ENCODE measurements around the gene TRIM63. TPM values are rescaled to one million over a fixed set of nuclear protein-coding genes. Genes with fewer than 3 reads are reported as not detected.

The TRIM63 gene
- total and polyA plus RNA-seq, 2 of the 13 experiments (the other 11 are each of a cell fraction or from before 2014, with no cell fraction given), result not detected

- TF ChIP-seq REL (CRISPR knock-in tag; conservative IDR thresholded peaks at IDR 0.05) (0 out of 2 replicates have a peak, but pooled peaks have one; percentile 63), HNF4A (CRISPR knock-in tag; IDR thresholded peaks at IDR 0.05) (no peak), TFAP4 (IDR thresholded peaks at IDR 0.05; ENCODE audit: borderline replicate concordance, low read depth) (peak; percentile 51; the same call in 1 of the 2 replicates), POLR2A (IDR thresholded peaks at IDR 0.05; ENCODE audit: insufficient read depth in 1 of 2, low read depth in 2 of 2, low read length in 2 of 2) (peak; percentile 42 to 78; a peak in 3 of 4 replicates), ZNF556 (CRISPR knock-in tag; IDR thresholded peaks at IDR 0.05; ENCODE audit: borderline replicate concordance) (no peak), ZC3H4 (CRISPR knock-in tag; IDR thresholded peaks at IDR 0.05; ENCODE audit: borderline replicate concordance) (no peak), ZNF17 (CRISPR knock-in tag; IDR thresholded peaks at IDR 0.05) (peak; percentile 96), KMT2A (CRISPR knock-in tag; IDR thresholded peaks at IDR 0.05) (peak; percentile 58), MAZ (IDR thresholded peaks at IDR 0.05; ENCODE audit: borderline replicate concordance, low read depth, low read length) (no peak), MAZ (CRISPR knock-in tag; IDR thresholded peaks at IDR 0.05; ENCODE audit: low read depth) (no peak; the same call in 1 of the 2 replicates), ATF1 (CRISPR knock-in tag; IDR thresholded peaks at IDR 0.05) (no peak), ZNF792 (CRISPR knock-in tag; IDR thresholded peaks at IDR 0.05) (no peak), PHF20 (CRISPR knock-in tag; IDR thresholded peaks at IDR 0.05) (no peak), FLYWCH1 (CRISPR knock-in tag; IDR thresholded peaks at IDR 0.05) (no peak), TSC22D2 (CRISPR knock-in tag; IDR thresholded peaks at IDR 0.05; ENCODE audit: borderline replicate concordance) (no peak)
- TF ChIP-seq, protein P1, sequence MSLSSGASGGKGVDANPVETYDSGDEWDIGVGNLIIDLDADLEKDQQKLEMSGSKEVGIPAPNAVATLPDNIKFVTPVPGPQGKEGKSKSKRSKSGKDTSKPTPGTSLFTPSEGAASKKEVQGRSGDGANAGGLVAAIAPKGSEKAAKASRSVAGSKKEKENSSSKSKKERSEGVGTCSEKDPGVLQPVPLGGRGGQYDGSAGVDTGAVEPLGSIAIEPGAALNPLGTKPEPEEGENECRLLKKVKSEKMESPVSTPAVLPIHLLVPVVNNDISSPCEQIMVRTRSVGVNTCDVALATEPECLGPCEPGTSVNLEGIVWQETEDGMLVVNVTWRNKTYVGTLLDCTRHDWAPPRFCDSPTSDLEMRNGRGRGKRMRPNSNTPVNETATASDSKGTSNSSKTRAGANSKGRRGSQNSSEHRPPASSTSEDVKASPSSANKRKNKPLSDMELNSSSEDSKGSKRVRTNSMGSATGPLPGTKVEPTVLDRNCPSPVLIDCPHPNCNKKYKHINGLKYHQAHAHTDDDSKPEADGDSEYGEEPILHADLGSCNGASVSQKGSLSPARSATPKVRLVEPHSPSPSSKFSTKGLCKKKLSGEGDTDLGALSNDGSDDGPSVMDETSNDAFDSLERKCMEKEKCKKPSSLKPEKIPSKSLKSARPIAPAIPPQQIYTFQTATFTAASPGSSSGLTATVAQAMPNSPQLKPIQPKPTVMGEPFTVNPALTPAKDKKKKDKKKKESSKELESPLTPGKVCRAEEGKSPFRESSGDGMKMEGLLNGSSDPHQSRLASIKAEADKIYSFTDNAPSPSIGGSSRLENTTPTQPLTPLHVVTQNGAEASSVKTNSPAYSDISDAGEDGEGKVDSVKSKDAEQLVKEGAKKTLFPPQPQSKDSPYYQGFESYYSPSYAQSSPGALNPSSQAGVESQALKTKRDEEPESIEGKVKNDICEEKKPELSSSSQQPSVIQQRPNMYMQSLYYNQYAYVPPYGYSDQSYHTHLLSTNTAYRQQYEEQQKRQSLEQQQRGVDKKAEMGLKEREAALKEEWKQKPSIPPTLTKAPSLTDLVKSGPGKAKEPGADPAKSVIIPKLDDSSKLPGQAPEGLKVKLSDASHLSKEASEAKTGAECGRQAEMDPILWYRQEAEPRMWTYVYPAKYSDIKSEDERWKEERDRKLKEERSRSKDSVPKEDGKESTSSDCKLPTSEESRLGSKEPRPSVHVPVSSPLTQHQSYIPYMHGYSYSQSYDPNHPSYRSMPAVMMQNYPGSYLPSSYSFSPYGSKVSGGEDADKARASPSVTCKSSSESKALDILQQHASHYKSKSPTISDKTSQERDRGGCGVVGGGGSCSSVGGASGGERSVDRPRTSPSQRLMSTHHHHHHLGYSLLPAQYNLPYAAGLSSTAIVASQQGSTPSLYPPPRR (CRISPR knock-in tag; IDR thresholded peaks at IDR 0.05; ENCODE audit: borderline replicate concordance), result no peak
These were observed 43.5 kb upstream of the TRIM63 start (continued) for GRCh38 chr1:26110731-26111529.
